Endometrial microvascular endothelial cells (primary cell): ENCODE data around the gene DPP7. TPM values are rescaled to one million over a fixed set of nuclear protein-coding genes. Genes with fewer than 3 reads are reported as not detected.

Source experiments
- in situ Hi-C: cut with HindIII; loops from 2 replicates; pipeline ENCODE4 v1.10.0; 2017; ENCODE audit warnings: low sequenced_read_pairs, low pct_unique_long_range_greater_than_20kb; ENCODE audit errors: inconsistent ontology term
- total RNA-seq: library from RNA; depleted of rRNA; stranded (reverse); fragments of >200 nt; gene quantifications from one replicate; pipeline ENCODE4 v1.2.3, GENCODE V29; 2015; ENCODE audit errors: inconsistent ontology term

DPP7 gene
- total RNA-seq, 1 donor from 2014 or later, result 99.2 TPM

DNA sequence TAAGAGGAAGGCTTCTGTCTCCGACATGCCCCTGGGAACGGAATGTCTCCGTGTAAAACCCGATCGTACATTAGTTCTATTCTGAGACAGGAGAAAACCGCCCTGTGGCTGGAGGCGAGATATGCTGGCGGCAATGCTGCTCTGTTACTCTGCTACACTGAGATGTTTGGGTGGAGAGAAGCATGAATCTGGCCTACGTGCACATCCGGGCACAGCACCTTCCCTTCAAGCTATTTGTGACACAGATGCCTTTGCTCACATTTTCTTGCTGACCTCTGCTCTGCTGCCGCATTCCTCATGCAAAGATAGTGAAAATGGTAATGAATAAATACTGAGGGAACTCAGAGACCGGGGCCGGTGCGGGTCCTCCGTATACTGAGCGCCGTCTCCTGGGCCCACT is 2.2 kb upstream of the DPP7 start:
- in situ Hi-C loops, result no loop called here

DNA sequence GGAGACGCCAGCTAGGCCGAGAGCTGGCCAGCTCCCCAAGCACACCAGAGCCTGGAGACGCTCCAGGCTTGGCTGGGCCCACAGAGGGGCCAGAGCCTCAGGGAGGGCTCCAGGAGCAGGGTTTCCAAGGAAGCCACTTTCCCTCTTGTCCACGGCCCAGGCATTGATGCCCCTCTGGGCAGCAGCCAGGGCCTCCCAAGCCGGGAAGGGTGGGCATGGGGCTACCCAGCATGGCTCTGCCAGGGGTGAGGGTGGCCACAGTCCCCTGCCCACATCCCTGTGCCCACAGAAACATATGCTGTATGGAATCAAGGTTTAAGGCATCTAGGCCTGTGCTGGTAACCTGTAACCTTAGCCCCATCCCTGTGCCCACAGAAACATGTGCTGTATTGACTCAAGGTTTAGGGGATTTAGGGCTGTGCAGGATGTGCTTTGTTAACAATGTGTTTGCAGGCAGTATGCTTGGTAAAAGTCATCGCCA is 1.5 kb upstream of the DPP7 start:
- in situ Hi-C loops, result no loop called here

DNA sequence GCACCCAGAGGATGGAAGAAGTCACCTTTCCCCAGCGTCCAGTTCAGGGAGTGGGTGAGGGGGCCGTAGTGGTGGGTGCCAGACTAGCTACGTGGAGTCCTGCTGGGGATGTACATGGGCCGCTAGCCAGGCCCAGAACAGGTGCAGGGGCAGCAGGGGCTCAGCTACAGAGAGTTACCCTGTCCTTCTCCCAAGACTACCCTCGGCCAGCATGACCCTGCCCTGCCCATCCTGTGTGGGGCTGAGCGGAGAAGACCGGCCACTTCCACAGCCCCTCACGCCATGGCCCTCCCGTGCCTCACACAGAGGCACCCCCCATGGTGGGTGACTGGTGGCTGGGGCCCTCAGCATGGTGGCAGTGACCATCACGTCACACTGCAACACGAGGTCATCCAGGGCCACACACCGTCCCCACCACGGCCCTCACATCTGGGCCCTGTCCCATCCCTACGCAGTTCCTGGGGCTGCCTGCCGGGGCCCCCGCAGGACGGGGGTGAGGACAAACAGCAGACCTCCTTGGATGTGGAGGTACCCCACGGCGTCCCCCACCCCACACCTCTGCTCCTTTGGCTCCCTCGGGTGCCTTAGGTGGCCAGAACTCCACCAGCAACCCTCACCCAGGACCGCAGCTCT is 977 bp upstream of the DPP7 start:
- in situ Hi-C loops, result no loop called here

DNA sequence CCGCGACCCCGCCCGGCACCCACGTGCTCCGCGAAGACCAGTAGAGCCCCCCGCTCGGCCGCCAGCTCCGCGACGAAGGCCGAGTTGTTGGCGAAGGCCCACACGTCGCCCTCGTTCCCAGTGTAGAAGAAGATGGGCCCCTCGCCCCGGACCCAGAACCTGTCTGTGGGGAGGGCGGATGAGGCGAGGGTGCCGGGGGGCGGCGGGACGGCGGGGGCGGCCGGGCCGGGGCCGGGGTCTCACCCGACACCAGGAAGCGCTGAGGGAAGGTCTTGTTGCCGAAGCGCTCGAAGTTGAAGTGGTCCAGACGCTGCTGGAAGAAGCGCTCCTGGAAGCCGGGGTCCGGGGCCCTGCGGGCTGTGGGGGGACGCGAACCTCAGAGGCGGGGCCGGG is 317 bp downstream of the DPP7 start:
- in situ Hi-C loops, result no loop called here

DNA sequence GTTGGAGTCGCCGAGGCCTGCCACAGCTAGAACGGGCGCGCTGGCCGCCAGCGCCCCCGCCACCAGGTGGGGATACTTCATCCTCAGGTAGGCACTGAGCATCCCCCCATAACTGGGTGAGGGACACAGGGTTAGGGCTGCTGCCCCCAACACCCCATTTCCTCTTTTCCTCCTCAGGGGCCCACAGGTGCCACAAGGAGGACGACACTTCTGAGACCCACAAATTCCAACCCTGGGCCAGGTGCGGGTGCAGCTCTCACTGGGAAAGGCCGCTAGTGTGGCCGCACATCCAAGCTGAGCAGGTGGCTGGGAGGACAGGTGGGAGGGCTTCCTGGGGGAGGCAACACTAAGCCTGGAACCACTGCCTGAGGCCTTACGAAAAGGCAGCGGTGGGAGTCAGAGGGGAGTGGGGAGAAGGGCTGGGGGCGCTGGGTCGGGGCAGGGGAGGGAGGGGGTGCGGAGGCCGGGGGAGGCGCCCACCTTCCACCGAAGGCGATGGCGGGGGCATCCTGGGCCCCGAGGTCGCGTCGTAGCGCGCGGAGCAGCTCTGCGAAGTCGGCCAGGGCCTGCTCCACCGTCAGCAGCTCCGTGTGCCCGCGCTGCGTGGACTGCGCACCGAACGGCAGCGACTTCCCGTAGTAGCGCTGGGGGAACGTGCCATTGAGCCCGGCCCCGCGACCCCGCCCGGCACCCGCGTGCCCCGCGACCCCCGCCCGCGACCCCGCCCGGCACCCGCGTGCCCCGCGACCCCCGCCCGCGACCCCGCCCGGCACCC is 961 bp downstream of the DPP7 start:
- in situ Hi-C loops, result no loop called here

DNA sequence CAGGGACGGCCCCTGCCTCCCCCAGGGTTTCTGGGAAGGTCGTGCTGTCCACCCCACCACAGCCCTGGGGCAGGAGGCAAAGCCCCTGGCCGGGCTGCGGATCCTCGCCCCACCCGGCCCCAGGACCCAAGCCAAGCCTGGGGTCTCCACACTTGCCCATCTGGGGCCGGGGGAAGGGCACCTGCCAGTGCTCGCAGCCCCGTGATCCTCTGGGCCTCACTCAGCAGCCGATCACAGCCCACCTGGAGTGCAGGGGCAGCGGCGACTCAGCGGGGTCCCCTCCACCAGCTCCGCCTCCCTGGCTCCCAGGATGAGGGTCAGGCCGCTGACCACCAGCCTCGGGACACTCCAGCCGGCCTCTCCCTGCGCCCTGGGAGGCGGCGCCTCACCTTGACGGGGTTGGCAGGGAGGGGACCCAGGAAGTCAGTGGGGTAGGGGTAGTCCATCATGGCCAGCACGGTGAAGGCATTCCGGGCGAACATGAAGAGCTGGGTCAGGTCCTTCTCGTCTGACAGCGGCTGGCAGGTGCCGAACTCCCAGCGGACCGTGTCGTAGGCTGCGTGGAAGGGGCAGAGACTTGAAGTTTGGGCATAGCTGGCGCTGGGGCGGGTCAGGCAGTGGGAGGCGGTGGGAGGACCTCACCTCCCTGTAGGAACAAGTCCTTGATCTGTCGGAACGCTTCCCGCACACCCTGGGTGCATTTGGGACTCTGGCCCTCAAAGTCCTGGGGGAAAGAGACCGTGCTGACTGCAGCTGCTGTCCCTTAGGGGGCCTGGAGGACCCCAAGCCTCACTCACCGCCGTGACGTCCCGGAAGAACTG is 1.8 kb downstream of the DPP7 start:
- in situ Hi-C loops, result no loop called here

DNA sequence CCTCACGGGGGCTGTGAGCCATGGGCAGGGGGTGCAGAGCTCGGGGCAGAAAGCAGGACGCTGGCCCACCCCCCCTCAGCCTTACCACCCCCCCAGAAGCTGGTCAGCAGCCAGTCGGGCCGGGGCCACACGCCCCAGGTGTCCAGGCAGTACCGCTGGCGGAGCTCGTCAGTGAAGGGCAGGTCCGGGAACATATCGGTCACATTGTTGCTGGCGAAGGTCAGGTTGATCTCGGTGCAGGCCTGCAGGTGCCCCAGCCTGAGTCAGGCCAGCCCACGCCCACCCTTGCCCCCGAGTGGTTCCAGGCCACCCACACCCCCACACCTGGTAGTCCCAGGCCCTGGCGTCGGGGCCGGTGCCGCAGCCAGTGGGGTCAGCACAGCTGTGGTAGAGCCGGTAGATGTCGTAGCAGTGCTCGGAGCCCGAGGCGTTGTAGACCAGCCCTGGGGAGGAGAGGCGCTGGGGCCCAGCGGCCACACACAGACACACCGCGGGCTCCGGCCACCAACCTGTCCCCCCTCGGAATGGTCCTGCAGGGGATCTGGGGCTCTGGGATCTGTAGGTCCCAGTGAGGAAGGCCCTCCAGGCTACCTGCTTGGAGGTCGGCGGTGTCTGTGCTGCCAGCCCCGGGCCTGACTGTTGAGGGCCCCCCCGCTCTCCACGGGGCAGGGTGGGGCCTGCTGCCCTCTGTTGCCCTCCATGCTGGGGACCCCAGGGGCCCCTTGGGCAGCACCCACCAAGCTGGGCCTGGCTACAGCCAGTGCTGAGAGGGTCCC is 2.6 kb downstream of the DPP7 start:
- in situ Hi-C loops, result no loop called here

DNA sequence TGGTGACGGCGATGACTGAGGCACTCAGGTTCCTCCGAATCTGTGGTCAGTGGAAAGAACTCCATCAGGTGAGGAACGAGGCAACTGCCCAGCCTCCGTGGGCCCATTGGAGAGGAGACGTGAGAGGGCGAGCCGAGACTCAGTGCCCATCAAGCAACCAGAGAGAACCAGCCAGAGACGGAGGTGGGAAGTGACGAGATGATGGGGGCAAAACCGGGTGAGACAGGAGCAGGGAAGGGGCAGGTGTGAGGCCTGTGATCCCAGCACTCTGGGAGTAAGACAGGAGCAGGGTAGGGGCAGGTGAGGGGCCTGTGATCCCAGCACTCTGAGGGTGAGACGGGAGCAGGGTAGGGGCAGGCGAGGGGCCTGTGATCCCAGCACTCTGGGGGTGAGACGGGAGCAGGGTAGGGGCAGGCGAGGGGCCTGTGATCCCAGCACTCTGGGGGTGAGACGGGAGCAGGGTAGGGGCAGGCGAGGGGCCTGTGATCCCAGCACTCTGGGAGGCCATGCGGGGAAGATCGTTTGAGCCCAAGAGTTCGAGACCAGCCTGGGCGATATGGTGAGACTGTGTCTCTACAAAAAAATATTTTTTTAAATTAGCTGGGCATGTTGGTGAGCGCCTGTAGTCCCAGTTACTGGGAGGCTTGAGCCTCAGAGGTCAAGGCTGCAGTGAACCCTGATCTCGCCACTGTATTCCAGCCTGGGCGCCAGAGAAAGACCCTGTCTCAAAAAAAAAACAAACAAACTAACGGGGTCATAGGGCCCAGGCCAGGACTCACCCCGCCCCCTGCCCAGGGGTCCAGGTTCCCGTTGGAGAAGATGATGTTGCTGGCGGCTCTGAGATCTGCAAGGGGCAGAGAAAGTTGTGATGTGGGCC is 3.4 kb downstream of the DPP7 start:
- in situ Hi-C loops, result no loop called here

DNA sequence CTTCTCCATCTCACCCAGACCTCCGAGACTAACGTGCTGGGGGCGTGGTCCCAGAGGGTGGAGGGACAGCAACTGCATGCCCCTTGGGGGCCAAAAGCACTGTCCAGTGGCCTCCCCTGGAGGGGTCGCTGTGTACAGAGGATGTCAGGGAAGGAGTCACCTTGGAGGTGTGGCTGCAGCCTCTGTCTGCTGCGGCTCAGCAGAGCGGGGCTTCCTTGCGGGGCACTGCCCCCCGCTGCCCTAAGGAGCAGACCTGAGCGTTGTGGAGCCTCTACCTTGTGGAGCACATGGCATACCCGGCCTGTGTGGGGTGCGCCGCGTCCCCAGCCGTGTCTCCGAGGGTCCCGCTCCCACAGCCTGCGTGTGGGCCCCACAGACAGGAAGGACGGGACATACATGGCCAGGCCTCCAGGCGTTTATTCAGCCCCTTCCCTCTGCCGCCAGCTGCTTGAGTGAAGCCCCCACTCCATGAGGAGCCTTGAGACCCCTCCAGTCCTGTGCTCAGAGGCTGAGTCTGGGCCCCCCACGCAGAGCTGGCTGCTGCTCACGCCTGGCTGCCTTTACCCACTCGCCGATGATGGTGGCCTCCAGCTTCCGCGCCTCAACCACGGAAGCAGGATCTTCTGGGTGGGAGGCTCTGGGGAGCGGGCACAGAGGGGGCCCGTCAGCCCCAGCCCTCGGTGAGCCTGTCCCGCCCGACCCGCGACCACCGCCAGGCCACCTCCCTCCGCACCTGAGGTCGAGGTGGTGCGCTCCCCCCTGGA is 4.2 kb downstream of the DPP7 start:
- in situ Hi-C loops, result no loop called here

DNA sequence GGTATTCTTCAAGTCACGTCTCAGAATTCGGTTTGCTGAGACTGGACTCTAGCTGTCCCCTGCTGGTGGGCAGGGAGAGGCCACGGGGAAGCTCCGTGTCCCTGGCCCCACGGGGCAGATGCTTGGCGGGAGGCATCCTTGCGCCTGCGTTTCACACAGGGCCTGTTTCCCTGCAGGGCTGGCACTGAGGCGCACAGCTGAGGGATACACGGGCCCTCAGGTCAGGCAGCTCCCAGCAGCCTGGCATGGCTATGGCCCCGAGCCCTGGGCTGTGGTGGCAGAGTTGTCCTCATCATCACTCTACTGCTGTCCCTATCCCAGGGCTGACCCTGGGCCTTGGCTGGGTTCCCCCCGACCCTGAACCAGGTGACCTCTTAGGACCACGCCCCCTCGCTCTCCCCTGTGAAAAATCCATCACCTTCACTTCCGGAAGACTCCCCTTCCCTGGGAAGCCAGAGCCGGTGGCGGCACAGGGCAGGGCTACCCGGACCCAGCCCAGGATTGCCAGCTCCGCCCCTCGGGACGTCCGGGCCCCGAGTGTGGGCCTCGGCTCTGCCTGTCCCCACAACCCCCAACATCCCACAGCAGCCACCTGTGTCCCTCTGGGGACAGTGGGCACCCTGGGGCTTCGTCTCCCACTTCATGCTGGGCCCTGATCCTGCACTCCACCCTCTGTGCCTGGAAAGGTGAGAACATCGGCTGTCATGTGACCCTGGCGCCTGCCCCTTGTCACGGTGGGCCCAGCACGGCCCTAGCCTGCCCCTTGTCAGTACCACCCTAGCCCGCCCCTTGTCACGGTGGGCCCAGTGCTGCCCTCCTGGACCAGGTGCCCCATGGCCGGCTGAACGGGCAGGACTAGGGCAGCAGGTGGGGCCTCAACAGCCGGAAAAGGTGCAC is 5.0 kb downstream of the DPP7 start:
- in situ Hi-C loops, result no loop called here

DNA sequence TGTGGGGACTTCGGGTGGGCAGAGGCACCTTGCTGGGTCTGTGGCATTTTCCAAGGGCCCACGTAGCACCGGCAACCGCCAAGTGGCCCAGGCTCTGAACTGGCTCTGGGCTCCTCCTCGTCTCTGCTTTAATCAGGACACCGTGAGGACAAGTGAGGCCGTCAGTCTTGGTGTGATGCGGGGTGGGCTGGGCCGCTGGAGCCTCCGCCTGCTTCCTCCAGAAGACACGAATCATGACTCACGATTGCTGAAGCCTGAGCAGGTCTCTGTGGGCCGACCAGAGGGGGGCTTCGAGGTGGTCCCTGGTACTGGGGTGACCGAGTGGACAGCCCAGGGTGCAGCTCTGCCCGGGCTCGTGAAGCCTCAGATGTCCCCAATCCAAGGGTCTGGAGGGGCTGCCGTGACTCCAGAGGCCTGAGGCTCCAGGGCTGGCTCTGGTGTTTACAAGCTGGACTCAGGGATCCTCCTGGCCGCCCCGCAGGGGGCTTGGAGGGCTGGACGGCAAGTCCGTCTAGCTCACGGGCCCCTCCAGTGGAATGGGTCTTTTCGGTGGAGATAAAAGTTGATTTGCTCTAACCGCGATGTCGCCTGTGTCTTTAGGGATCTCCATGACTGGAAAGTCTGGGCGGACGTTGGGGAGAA is 5.8 kb downstream of the DPP7 start:
- in situ Hi-C loops, result no loop called here

DNA sequence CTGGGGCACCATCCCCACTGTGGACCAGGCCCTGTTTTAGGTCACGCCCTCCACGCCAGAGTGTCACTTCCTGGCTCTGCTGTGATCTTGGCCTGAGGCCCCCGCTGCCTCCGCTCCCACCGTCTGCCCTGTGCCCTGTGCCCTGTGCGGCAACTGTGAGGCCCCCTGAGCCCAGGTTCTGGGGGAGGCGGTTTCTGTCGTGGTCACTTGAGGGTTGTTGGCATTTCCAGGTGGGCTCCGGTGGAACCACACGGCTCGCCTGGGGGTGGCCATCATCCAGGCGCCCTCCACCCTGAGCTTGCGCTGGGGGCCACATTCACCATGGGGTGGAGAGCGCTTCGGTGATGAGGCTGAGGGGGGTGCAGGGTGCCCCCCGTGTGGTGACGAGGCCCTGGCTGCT is 6.6 kb downstream of the DPP7 start:
- in situ Hi-C loops, result no loop called here

DNA sequence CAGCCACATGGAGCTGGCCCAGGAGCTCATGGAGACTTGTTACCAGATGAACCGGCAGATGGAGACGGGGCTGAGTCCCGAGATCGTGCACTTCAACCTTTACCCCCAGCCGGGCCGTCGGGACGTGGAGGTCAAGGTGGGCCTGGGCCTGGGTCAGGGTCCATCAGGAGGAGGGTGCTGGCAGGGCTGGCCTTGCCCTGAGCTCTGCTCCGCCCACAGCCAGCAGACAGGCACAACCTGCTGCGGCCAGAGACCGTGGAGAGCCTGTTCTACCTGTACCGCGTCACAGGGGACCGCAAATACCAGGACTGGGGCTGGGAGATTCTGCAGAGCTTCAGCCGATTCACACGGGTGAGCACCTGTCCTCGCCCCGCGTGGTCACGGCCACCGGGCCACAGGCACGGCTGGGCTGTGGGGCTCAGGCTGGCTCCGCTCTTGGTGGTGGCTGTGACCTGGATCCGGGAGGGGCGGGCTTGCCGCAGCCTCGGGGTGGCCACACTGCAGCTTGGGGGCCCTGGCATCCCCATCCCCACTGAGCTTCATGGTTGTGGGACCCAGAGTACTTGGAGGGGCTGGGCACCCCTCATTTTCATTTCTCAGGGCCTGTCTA is 7.1 kb downstream of the DPP7 start:
- in situ Hi-C loops, result no loop called here

DNA sequence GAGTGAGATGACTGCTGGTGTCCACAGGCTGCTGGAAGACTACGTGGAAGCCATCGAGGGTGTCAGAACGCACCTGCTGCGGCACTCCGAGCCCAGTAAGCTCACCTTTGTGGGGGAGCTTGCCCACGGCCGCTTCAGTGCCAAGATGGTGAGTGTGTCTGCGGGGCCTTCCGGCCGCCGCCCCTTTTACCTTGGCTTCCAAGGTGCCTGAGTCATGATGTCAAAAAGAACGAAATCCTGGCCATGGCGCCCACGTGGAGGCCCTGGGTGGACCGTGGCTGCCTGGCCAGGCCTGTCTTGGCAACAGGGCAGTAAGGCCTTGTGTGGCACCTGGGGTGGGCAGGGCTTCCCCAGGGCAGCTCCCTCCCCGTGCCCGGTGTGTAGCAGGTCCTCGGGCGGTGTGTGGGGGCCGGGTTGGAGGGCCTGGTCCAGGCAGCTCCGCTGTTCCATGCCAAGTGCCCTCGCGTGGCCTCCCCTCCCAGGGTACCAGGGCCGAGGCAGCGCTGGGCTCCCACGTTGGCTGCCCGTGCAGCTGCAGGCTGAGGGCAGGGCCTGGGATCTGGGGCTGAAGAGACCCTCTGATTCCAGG is 7.8 kb downstream of the DPP7 start:
- in situ Hi-C loops, result no loop called here
